H1 (cell line): ENCODE measurements around the gene RIN1. TPM values are rescaled to one million over a fixed set of nuclear protein-coding genes. Genes with fewer than 3 reads are reported as not detected.

Experiments
- CTCF ChIA-PET: fragments of 300-600 bp; sonication (Branson Sonifier 250); formaldehyde crosslinking; loops from one replicate; lab custom pipeline; 2021; ENCODE audit not compliant: partially characterized antibody; lab: Charles Lee
- POLR2A ChIA-PET: fragments of 300-600 bp; sonication (Branson Sonifier 250); formaldehyde crosslinking; loops from one replicate; lab custom pipeline; 2021; ENCODE audit warnings: inconsistent platforms; ENCODE audit not compliant: partially characterized antibody; lab: Charles Lee
- DNase-seq, 2 experiments: peaks; one replicate each; pipeline versions ENCODE4 v3.0.0 to v3.0.0-alpha.2; 2010 to 2022; ENCODE audit warnings: low spot score in 2 of 2, low read depth in 1 of 2, mixed read lengths in 1 of 2
- FAIRE-seq: peaks from 2 replicates; lab custom pipeline; 2011; peaks lifted over from hg19 to GRCh38; lab: Jason Lieb, UNC
- H2AFZ ChIP-seq: 2 replicates; pipeline ENCODE4 v1.8.1; 2012; ENCODE audit warnings: low read length, inconsistent platforms
- H2AK5ac ChIP-seq: 2 replicates; pipeline ENCODE4 v1.6.1; 2013; ENCODE audit warnings: low read depth, low read length
- H2BK120ac ChIP-seq: replicated peaks from 2 replicates; pipeline ENCODE3; 2013; ENCODE audit warnings: low read depth, low read length, inconsistent platforms
- H2BK12ac ChIP-seq: 2 replicates; pipeline ENCODE4 v1.6.1; 2013; ENCODE audit warnings: low read depth, low read length
- H2BK15ac ChIP-seq: 2 replicates; pipeline ENCODE4 v1.6.1; 2013; ENCODE audit warnings: low read length
- H2BK20ac ChIP-seq: 2 replicates; pipeline ENCODE4 v1.6.1; 2013; ENCODE audit warnings: low read length
- H2BK5ac ChIP-seq: 2 replicates; pipeline ENCODE4 v1.6.1; 2013; ENCODE audit warnings: low read depth, low read length
- H3K14ac ChIP-seq: 2 replicates; pipeline ENCODE4 v1.6.1; 2013; ENCODE audit warnings: inconsistent platforms; ENCODE audit not compliant: insufficient read length
- H3K18ac ChIP-seq: 2 replicates; pipeline ENCODE4 v1.6.1; 2013; ENCODE audit warnings: low read length; ENCODE audit errors: extremely low read depth
- H3K23ac ChIP-seq: 2 replicates; pipeline ENCODE4 v1.6.1; 2013; ENCODE audit warnings: inconsistent platforms; ENCODE audit not compliant: insufficient read length
- H3K23me2 ChIP-seq: 2 replicates; pipeline ENCODE4 v1.6.1; 2013; ENCODE audit warnings: low read depth, low read length
- H3K27ac ChIP-seq: 2 replicates; pipeline ENCODE4 v1.6.1; 2011; ENCODE audit warnings: low read depth, low read length, inconsistent platforms
- H3K27me3 ChIP-seq, 4 experiments: replicated peaks in 1 of 4; 1 replicate in 1 of 4; 2 replicates in 3 of 4; pipeline versions ENCODE4 v1.6.1 to v1.8.1; 2011 to 2013; ENCODE audit warnings: low read length in 3 of 4, mild to moderate bottlenecking in 3 of 4, inconsistent platforms in 2 of 4, mixed read lengths in 2 of 4, moderate library complexity in 1 of 4; ENCODE audit not compliant: control insufficient read depth in 3 of 4, insufficient read depth in 3 of 4; ENCODE audit errors: extremely low read depth in 1 of 4
- H3K36me3 ChIP-seq, 4 experiments: 2 replicates each; pipeline versions ENCODE4 v1.6.1 to v1.8.1; 2011 to 2013; ENCODE audit warnings: mild to moderate bottlenecking in 4 of 4, low read length in 3 of 4, moderate library complexity in 2 of 4, control low read depth in 1 of 4, inconsistent platforms in 1 of 4; ENCODE audit not compliant: insufficient read depth in 4 of 4, control insufficient read depth in 2 of 4
- H3K4ac ChIP-seq: replicated peaks from 2 replicates; pipeline ENCODE3; 2013; ENCODE audit warnings: low read length, low read depth, mixed read lengths, inconsistent platforms; ENCODE audit not compliant: insufficient read length
- H3K4me1 ChIP-seq, 4 experiments: replicated peaks in 1 of 4; 1 replicate in 1 of 4; 2 replicates in 3 of 4; pipeline versions ENCODE4 v1.6.1 to v1.8.1; 2011 to 2013; ENCODE audit warnings: low read length in 3 of 4, inconsistent platforms in 2 of 4, mixed read lengths in 1 of 4; ENCODE audit not compliant: insufficient read depth in 4 of 4, control insufficient read depth in 3 of 4
- H3K4me2 ChIP-seq, 2 experiments: 2 replicates each; pipeline versions ENCODE4 v1.6.1 to v1.8.1; 2011 to 2013; ENCODE audit warnings: low read depth in 2 of 2, low read length in 2 of 2, control low read depth in 1 of 2, inconsistent platforms in 1 of 2, mild to moderate bottlenecking in 1 of 2; ENCODE audit not compliant: insufficient read depth in 1 of 2
- H3K4me3 ChIP-seq, 4 experiments: fragments of 200-600, 300-600 bp in 1 of 4; sonication (generic), shearing (Covaris generic), sonication (Bioruptor Twin) in 1 of 4; 2 replicates each; pipeline versions ENCODE4 v1.5.1 to v1.8.1; 2011 to 2016; ENCODE audit warnings: low read length in 4 of 4, low read depth in 3 of 4, control low read depth in 2 of 4, inconsistent platforms in 2 of 4, mild to moderate bottlenecking in 2 of 4, mixed read lengths in 1 of 4, moderate library complexity in 1 of 4; ENCODE audit not compliant: insufficient read depth in 2 of 4; ENCODE audit errors: extremely low read depth in 1 of 4
- H3K56ac ChIP-seq: replicated peaks from 2 replicates; pipeline ENCODE3; 2013; ENCODE audit warnings: low read depth, mild to moderate bottlenecking, mixed read lengths, low read length, inconsistent platforms; ENCODE audit not compliant: insufficient read length
- H3K79me1 ChIP-seq: 2 replicates; pipeline ENCODE4 v1.6.1; 2013; ENCODE audit warnings: low read depth, low read length, control low read depth
- H3K79me2 ChIP-seq, 2 experiments: 2 replicates each; pipeline versions ENCODE4 v1.6.1 to v1.8.1; 2012 to 2013; ENCODE audit warnings: low read length in 2 of 2, mild to moderate bottlenecking in 2 of 2, inconsistent platforms in 1 of 2; ENCODE audit not compliant: insufficient read depth in 2 of 2, control insufficient read depth in 1 of 2
- H3K9ac ChIP-seq, 4 experiments: replicated peaks in 1 of 4; 1 replicate in 1 of 4; 2 replicates in 3 of 4; pipeline versions ENCODE4 v1.6.1 to v1.8.1; 2011 to 2013; ENCODE audit warnings: low read depth in 3 of 4, low read length in 3 of 4, control low read depth in 2 of 4, mild to moderate bottlenecking in 2 of 4, moderate library complexity in 2 of 4, inconsistent platforms in 1 of 4; ENCODE audit errors: extremely low read depth in 1 of 4
- H3K9me3 ChIP-seq, 2 experiments: 2 replicates each; pipeline versions ENCODE4 v1.6.1 to v1.8.1; 2012 to 2013; ENCODE audit warnings: mild to moderate bottlenecking in 2 of 2, moderate library complexity in 2 of 2, control low read depth in 1 of 2, inconsistent platforms in 1 of 2, low read depth in 1 of 2, low read length in 1 of 2, mixed read lengths in 1 of 2; ENCODE audit not compliant: insufficient read depth in 2 of 2
- H4K20me1 ChIP-seq, 2 experiments: replicated peaks in 1 of 2; 2 replicates each; pipeline versions ENCODE3 to v1.8.1; 2011 to 2013; ENCODE audit warnings: inconsistent platforms in 2 of 2, low read length in 2 of 2, mild to moderate bottlenecking in 1 of 2; ENCODE audit not compliant: insufficient read depth in 2 of 2, control insufficient read depth in 1 of 2
- H4K5ac ChIP-seq: 2 replicates; pipeline ENCODE4 v1.6.1; 2013; ENCODE audit warnings: low read length, low read depth, mixed read lengths, inconsistent platforms; ENCODE audit not compliant: insufficient read length
- H4K8ac ChIP-seq: 2 replicates; pipeline ENCODE4 v1.8.0; 2013; ENCODE audit warnings: mild to moderate bottlenecking, moderate library complexity, low read length, inconsistent platforms; ENCODE audit not compliant: insufficient read depth; ENCODE audit errors: extremely low read depth
- H4K91ac ChIP-seq: replicated peaks from 2 replicates; pipeline ENCODE3; 2013; ENCODE audit warnings: low read length, mixed read lengths, inconsistent platforms; ENCODE audit not compliant: insufficient read length
- PHF8 ChIP-seq: fragments of 200-600 bp; sonication (generic); conservative IDR thresholded peaks from 2 replicates; pipeline ENCODE4 v1.7.1; 2012; ENCODE audit warnings: low read depth, mild to moderate bottlenecking, inconsistent platforms, low read length, moderate library complexity
- POLR2AphosphoS5 ChIP-seq: IDR thresholded peaks from 2 replicates; pipeline ENCODE4 v1.6.1; 2011; ENCODE audit warnings: low read depth, low read length
- WGBS, 2 experiments: shearing (Covaris generic) in 1 of 2; methylation state at CpG; one replicate each; pipeline versions ENCODE4 v1.1.6 to v1.1.7; 2013 to 2015; ENCODE audit warnings: low lambda C conversion rate in 2 of 2, mixed read lengths in 2 of 2, inconsistent platforms in 1 of 2, low coverage in 1 of 2, missing lambda C conversion rate in 1 of 2; ENCODE audit not compliant: insufficient replicate concordance in 2 of 2, insufficient coverage in 1 of 2, insufficient read length in 1 of 2; ENCODE audit errors: extremely low coverage in 1 of 2, missing lambda C conversion rate in 1 of 2; 5-methylcytosine and 5-hydroxymethylcytosine counted together
- polyA plus RNA-seq, 7 experiments: library from polyadenylated mRNA; depleted of rRNA in 3 of 7; stranded (reverse) in 5 of 7; unstranded in 2 of 7; fragments of >200 nt in 5 of 7; fragments of 200-250 nt in 2 of 7; gene quantifications; 1 replicate in 5 of 7; 2 replicates in 1 of 7; 4 replicates in 1 of 7; pipeline versions ENCODE4 v1.2.1 to v1.2.3, GENCODE V29; 2011 to 2013; ENCODE audit warnings: missing spikeins in 2 of 7, mixed read lengths in 2 of 7
- total RNA-seq: library from RNA; stranded (reverse); fragmentation: NEBNext Ultra II Directional; extraction: Animal tissue kit (Norgen Biotek cat#: 25700); gene quantifications from 2 replicates; pipeline ENCODE4 v1.2.1, GENCODE V29; 2021

RIN1 gene
- total and polyA plus RNA-seq, 2 of the 8 experiments (the other 6 are each of a cell fraction or from before 2014, with no cell fraction given), result 2.5 to 5.4 TPM

DNA sequence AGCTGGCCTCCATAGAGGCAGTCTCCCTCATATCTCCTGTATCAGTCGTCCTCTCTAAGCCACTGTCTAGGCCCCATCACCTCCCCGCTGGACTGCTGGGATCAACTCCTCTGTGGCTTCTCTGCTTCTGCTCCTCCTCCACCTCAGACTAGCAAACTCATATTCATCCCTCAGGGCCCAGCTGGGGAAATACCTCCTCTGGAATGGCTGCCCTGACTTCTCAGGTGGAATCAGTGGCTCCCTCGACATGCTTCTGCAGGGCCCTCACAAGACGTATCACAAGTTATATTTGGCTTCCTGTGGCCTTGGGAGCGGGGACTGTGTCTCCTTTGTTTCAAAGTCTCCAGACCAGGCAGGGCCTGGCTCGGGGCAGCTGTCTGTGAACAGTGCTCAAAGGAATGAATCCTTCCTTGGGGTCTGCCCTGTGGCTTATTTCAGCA is 25.3 kb upstream of the RIN1 start:
- POLR2A ChIA-PET, result interaction anchor here (0.8 to 28.7 kb wide), 7 partner anchors 7 to 79 kb away, joined by 3 to 487 read pairs (median 6); partner anchors contain the start of genes B4GAT1, BRMS1, RIN1 and SLC29A2
- H3K27ac ChIP-seq, result no peak overlapping the region
- WGBS, 2 experiments, result 81% methylated on average over 6 of the region's 6 CpGs; no CpG with 5 or more reads in 1 of the 2 experiments
- peaks cover 16 to 34% (median 31%) of the 10 kb centered on the region in 4 experiments for H3K36me3 ChIP-seq
- peaks cover 2 to 16% of the 10 kb centered on the region in 2 experiments for H4K20me1 ChIP-seq
- CTCF ChIA-PET, result interaction anchor here (1.2 to 3.2 kb wide), 6 partner anchors 10 to 68 kb away, joined by 3 to 20 read pairs (median 6); partner anchors contain the start of genes B4GAT1 and SLC29A2
- H3K14ac ChIP-seq, result no peak overlapping the region
- H3K56ac ChIP-seq, result no peak overlapping the region
- FAIRE-seq, result no peak
- H3K4me2 ChIP-seq, result no peak overlapping the region
- H3K9ac ChIP-seq, result no peak overlapping the region
- no peak overlapping the region for H2BK15ac ChIP-seq
- TF ChIP-seq POLR2AphosphoS5 (peak; percentile 77), PHF8 (no peak)
- H2BK20ac ChIP-seq, result no peak overlapping the region
- no peak overlapping the region for H2BK120ac ChIP-seq
- DNase-seq, result no peak
- H4K5ac ChIP-seq, result no peak overlapping the region
- H3K27me3 ChIP-seq, result no peaks in the 10 kb centered on the region
- no peaks in the 10 kb centered on the region for H3K23me2 ChIP-seq
- H4K91ac ChIP-seq, result no peak overlapping the region
- no peak overlapping the region for H2AFZ ChIP-seq
- no peaks in the 10 kb centered on the region for H3K79me1 ChIP-seq
- H2BK12ac ChIP-seq, result no peak overlapping the region
- no peaks in the 10 kb centered on the region for H3K9me3 ChIP-seq
- H3K4ac ChIP-seq, result no peak overlapping the region
- H3K4me1 ChIP-seq, result peaks cover 0 to 3% (median 0%) of the 10 kb centered on the region in 4 experiments; a peak in 1 of 7 replicates
- H3K79me2 ChIP-seq, result no peaks in the 10 kb centered on the region
- H4K8ac ChIP-seq, result no peak overlapping the region
- H3K23ac ChIP-seq, result no peak overlapping the region
- no peak overlapping the region for H2BK5ac ChIP-seq
- no peak overlapping the region for H3K4me3 ChIP-seq
- no peak overlapping the region for H3K18ac ChIP-seq
- no peak overlapping the region for H2AK5ac ChIP-seq
